Mesendoderm (in vitro differentiated cells): ENCODE measurements around the gene HOXD3.
A peak's percentile ranks its signal among the peaks of the same experiment; 100 is the strongest.

Experiments
- DNase-seq: peaks from one replicate; pipeline ENCODE4 v3.0.0; 2013
- H2AK5ac ChIP-seq: 2 replicates; pipeline ENCODE4 v1.6.1; 2013; ENCODE audit warnings: low read length, inconsistent platforms
- H2BK120ac ChIP-seq: 2 replicates; pipeline ENCODE4 v1.6.1; 2013; ENCODE audit warnings: low read depth, mild to moderate bottlenecking, low read length, moderate library complexity, mixed read lengths
- H2BK15ac ChIP-seq: replicated peaks from 2 replicates; pipeline ENCODE4 v1.6.1; 2013; ENCODE audit warnings: low read depth, mild to moderate bottlenecking, moderate library complexity
- H2BK5ac ChIP-seq: 2 replicates; pipeline ENCODE4 v1.6.1; 2013; ENCODE audit warnings: low read length, inconsistent platforms
- H3K18ac ChIP-seq: 2 replicates; pipeline ENCODE4 v1.6.1; 2013; ENCODE audit warnings: mild to moderate bottlenecking, low read length, mixed read lengths
- H3K23ac ChIP-seq: one replicate; pipeline ENCODE4 v1.6.1; 2013; ENCODE audit warnings: low read length
- H3K27ac ChIP-seq: 2 replicates; pipeline ENCODE4 v1.5.1; 2013; ENCODE audit warnings: low read depth, mild to moderate bottlenecking, inconsistent platforms, low read length, moderate library complexity
- H3K27me3 ChIP-seq: 2 replicates; pipeline ENCODE4 v1.6.1; 2013; ENCODE audit warnings: low read length, control low read depth, mild to moderate bottlenecking, inconsistent platforms; ENCODE audit not compliant: insufficient read depth, poor library complexity
- H3K36me3 ChIP-seq: 2 replicates; pipeline ENCODE4 v1.6.1; 2013; ENCODE audit warnings: low read length, inconsistent platforms; ENCODE audit not compliant: control insufficient read depth, insufficient read depth
- H3K4ac ChIP-seq: one replicate; pipeline ENCODE4 v1.6.1; 2013; ENCODE audit warnings: low read depth, mild to moderate bottlenecking, low read length, moderate library complexity
- H3K4me1 ChIP-seq: 2 replicates; pipeline ENCODE4 v1.6.1; 2013; ENCODE audit warnings: low read depth, low read length, inconsistent platforms; ENCODE audit not compliant: control insufficient read depth
- H3K4me2 ChIP-seq: 2 replicates; pipeline ENCODE4 v1.6.1; 2013; ENCODE audit warnings: low read length
- H3K4me3 ChIP-seq: 2 replicates; pipeline ENCODE4 v1.5.1; 2013; ENCODE audit warnings: mild to moderate bottlenecking, low read length
- H3K56ac ChIP-seq: one replicate; pipeline ENCODE4 v1.6.1; 2013; ENCODE audit warnings: low read length
- H3K79me1 ChIP-seq: 2 replicates; pipeline ENCODE4 v1.6.1; 2013; ENCODE audit warnings: low read length, inconsistent platforms
- H3K79me2 ChIP-seq: 2 replicates; pipeline ENCODE4 v1.6.1; 2013; ENCODE audit warnings: mild to moderate bottlenecking, low read length; ENCODE audit not compliant: control insufficient read depth, insufficient read depth
- H3K9ac ChIP-seq: 2 replicates; pipeline ENCODE4 v1.6.1; 2013; ENCODE audit warnings: low read length, inconsistent platforms
- H4K5ac ChIP-seq: one replicate; pipeline ENCODE4 v1.6.1; 2013; ENCODE audit warnings: low read length
- H4K8ac ChIP-seq: one replicate; pipeline ENCODE4 v1.6.1; 2013; ENCODE audit warnings: low read depth, mild to moderate bottlenecking, control low read depth, low read length, moderate library complexity
- WGBS: extraction: QIAGEN DNeasy Blood & Tissue Kit; methylation state at CpG from one replicate; pipeline ENCODE4 v1.1.7; 2013; ENCODE audit warnings: low lambda C conversion rate, missing lambda C conversion rate; ENCODE audit not compliant: insufficient coverage; ENCODE audit errors: extremely low coverage; 5-methylcytosine and 5-hydroxymethylcytosine counted together

The HOXD3 gene

DNA sequence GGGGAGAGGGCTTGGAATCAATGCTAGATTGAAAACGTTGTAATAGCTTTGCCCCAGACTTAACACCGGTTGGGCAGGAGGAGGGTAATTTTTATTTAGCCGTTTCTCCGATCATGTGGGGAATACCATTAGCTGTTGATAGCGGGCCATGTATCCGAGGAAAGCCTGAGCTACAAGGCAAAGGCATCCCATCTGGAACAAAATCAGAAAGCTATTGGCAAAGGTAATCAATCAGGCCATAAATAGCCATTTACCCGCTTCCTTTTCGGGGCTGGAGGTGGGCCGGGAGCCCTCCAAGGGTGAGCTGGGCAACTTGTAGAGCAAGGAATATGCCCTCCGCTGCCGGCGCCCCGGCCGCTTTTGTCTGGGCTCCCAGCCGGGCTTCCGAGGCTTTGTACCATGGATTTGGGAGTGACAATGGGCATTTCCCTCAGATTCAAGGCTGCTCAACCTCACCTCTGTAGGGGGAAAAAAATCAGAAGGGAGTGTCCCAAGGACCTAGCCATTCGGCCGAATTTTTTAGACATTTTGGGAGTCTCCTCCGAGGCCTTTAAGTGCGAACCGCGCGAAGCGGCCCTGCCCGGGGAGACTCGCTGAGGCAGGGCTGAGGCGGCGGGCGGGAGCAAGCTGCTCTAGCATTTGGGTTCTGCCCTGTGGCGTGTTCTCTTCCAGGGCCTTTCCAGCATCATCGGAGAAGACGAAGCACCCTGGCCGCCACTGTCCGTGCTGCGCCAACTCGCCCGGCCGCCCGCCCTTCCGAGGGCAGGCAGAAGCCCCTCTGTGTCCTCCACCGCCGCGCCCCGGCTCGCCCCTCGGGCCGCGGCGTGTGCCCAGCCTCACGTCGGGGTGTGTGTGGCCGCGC lies 35.7 kb upstream of the HOXD3 start:
- Histone ChIP-seq H3K27me3 (peaks cover 92% of the 10 kb centered on the region), H3K4me3 (no peak overlapping the region), H3K4me1 (no peaks in the 10 kb centered on the region), H3K27ac (no peak overlapping the region), H4K5ac (no peak overlapping the region), H3K79me1 (no peaks in the 10 kb centered on the region), H2BK15ac (no peak overlapping the region), H3K79me2 (no peaks in the 10 kb centered on the region), H2BK120ac (no peak overlapping the region), H3K9ac (no peak overlapping the region), H2BK5ac (no peak overlapping the region), H4K8ac (no peak overlapping the region), H3K23ac (no peak overlapping the region), H3K4me2 (no peak overlapping the region), H3K4ac (no peak overlapping the region), H3K18ac (no peak overlapping the region), H3K36me3 (no peaks in the 10 kb centered on the region), H3K56ac (no peak overlapping the region), H2AK5ac (no peak overlapping the region)
- no CpG with 5 or more reads among the region's 53 CpGs for WGBS
- no peak for DNase-seq

DNA sequence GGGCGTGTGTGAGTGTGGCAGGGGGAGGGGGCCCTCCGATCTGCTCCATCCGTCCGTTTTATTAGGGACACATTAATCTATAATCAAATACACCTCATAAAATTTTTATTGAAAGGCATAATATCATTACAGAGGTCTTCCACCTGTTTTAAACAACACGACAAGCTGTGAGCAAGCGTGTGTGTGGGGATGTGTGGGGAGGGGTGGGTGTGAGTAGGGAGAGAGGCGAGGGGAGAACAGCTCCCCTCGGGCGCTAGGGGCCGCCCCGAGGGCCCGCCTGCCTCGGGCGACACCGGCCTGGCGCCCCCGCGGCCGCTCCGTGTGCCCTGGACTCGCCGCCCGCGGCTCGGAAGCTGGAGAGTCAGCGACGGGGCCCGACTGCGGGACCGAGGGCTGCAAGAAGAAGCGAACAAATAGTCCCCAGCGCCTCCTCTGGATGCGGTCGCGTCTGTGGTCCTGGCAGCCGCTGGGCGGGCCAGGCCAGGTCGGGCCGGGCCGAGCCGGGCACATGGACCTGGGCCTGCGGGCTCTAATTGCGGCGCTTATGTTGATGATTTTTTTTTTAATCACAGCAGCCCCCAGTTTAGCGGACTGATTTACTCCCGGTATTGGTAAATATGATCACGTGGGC lies 34.9 kb upstream of the HOXD3 start:
- H4K5ac ChIP-seq = no peak overlapping the region
- no peaks in the 10 kb centered on the region for H3K36me3 ChIP-seq

DNA sequence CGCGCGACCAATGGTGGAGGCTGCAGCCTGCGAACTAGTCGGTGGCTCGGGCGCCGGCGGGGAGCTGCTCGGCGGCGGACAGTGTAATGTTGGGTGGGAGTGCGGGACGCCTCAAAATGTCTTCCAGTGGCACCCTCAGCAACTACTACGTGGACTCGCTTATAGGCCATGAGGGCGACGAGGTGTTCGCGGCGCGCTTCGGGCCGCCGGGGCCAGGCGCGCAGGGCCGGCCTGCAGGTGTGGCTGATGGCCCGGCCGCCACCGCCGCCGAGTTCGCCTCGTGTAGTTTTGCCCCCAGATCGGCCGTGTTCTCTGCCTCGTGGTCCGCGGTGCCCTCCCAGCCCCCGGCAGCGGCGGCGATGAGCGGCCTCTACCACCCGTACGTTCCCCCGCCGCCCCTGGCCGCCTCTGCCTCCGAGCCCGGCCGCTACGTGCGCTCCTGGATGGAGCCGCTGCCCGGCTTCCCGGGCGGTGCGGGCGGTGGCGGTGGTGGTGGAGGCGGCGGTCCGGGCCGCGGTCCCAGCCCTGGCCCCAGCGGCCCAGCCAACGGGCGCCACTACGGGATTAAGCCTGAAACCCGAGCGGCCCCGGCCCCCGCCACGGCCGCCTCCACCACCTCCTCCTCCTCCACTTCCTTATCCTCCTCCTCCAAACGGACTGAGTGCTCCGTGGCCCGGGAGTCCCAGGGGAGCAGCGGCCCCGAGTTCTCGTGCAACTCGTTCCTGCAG lies 34.3 kb upstream of the HOXD3 start, which contains the start of gene HOXD9:
Gene HOXD9, plus strand, starts transcription at position 37 of the 728 bp plus-strand sequence. Its CDS starts 50 bp downstream, at position 87.
- no peaks in the 10 kb centered on the region for H3K4me1 ChIP-seq
- H3K9ac ChIP-seq = no peak within 1 kb of the TSS
- no peak within 1 kb of the TSS for H3K27ac ChIP-seq
- H3K4me2 ChIP-seq = peak within 1 kb of the TSS; percentile 80
- no peak within 1 kb of the TSS for H2BK15ac ChIP-seq
- H4K8ac ChIP-seq = no peak within 1 kb of the TSS
- no peaks in the 10 kb centered on the region for H3K36me3 ChIP-seq
- H3K27me3 ChIP-seq = peaks cover 82% of the 10 kb centered on the region
- H2BK120ac ChIP-seq = no peak within 1 kb of the TSS
- H3K56ac ChIP-seq = no peak within 1 kb of the TSS
- DNase-seq = no peak
- no peak within 1 kb of the TSS for H3K4ac ChIP-seq
- no peak within 1 kb of the TSS for H3K4me3 ChIP-seq
- H3K79me1 ChIP-seq = no peaks in the 10 kb centered on the region
- no peak within 1 kb of the TSS for H3K18ac ChIP-seq
- H2BK5ac ChIP-seq = no peak within 1 kb of the TSS
- WGBS = no CpG with 5 or more reads among the region's 84 CpGs
- no peak within 1 kb of the TSS for H3K23ac ChIP-seq
- no peak within 1 kb of the TSS for H4K5ac ChIP-seq
- no peaks in the 10 kb centered on the region for H3K79me2 ChIP-seq
- no peak within 1 kb of the TSS for H2AK5ac ChIP-seq

More for the DNA sequence above, 34.9 kb upstream of the HOXD3 start:
- H3K9ac ChIP-seq = no peak overlapping the region
- no peak overlapping the region for H3K4ac ChIP-seq
- H3K4me1 ChIP-seq = no peaks in the 10 kb centered on the region
- peak; percentile 73 for DNase-seq
- H2BK5ac ChIP-seq = no peak overlapping the region
- H3K23ac ChIP-seq = no peak overlapping the region
- H3K4me3 ChIP-seq = no peak overlapping the region
- no peaks in the 10 kb centered on the region for H3K79me1 ChIP-seq
- H4K8ac ChIP-seq = no peak overlapping the region
- no peak overlapping the region for H3K56ac ChIP-seq
- no CpG with 5 or more reads among the region's 47 CpGs for WGBS
- no peaks in the 10 kb centered on the region for H3K79me2 ChIP-seq
- H3K4me2 ChIP-seq = peak overlapping the region; percentile 80
- no peak overlapping the region for H2BK120ac ChIP-seq
- no peak overlapping the region for H2BK15ac ChIP-seq
- H3K27ac ChIP-seq = no peak overlapping the region
- no peak overlapping the region for H2AK5ac ChIP-seq
- H3K18ac ChIP-seq = no peak overlapping the region
- peaks cover 87% of the 10 kb centered on the region for H3K27me3 ChIP-seq

DNA sequence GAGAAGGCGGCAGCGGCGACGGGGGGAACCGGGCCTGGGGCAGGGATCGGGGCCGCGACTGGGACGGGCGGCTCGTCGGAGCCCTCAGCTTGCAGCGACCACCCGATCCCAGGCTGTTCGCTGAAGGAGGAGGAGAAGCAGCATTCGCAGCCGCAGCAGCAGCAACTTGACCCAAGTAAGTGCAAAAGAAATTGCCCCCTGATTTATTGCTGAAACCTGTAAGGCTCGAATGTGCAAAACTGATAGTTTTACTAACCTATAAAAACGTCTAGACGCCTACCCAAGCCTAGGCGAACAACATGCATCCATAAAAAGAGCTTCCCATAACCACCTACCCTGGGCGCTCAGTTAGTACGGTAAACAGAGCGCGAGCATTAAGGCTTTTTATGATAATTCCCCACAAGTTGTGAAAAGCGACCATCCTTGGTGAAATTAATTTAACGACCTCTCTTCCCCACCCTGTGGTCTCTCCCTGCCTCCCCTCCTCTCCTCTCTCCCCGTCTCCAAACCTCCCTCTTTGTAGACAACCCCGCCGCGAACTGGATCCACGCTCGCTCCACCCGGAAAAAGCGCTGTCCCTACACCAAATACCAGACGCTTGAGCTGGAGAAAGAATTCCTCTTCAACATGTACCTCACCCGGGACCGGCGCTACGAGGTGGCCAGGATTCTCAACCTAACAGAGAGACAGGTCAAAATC lies 33.5 kb upstream of the HOXD3 start:
- Histone ChIP-seq H3K9ac (no peak overlapping the region), H3K79me2 (no peaks in the 10 kb centered on the region), H3K36me3 (no peaks in the 10 kb centered on the region), H3K4me1 (no peaks in the 10 kb centered on the region), H3K4me2 (no peak overlapping the region), H3K23ac (no peak overlapping the region), H2BK15ac (no peak overlapping the region), H2AK5ac (no peak overlapping the region), H4K8ac (no peak overlapping the region), H3K27ac (no peak overlapping the region), H3K79me1 (no peaks in the 10 kb centered on the region), H3K4me3 (no peak overlapping the region), H2BK5ac (no peak overlapping the region), H2BK120ac (no peak overlapping the region), H3K56ac (no peak overlapping the region), H4K5ac (no peak overlapping the region), H3K4ac (no peak overlapping the region), H3K18ac (no peak overlapping the region), H3K27me3 (peaks cover 82% of the 10 kb centered on the region)
- DNase-seq = no peak
- WGBS = no CpG with 5 or more reads among the region's 40 CpGs

DNA sequence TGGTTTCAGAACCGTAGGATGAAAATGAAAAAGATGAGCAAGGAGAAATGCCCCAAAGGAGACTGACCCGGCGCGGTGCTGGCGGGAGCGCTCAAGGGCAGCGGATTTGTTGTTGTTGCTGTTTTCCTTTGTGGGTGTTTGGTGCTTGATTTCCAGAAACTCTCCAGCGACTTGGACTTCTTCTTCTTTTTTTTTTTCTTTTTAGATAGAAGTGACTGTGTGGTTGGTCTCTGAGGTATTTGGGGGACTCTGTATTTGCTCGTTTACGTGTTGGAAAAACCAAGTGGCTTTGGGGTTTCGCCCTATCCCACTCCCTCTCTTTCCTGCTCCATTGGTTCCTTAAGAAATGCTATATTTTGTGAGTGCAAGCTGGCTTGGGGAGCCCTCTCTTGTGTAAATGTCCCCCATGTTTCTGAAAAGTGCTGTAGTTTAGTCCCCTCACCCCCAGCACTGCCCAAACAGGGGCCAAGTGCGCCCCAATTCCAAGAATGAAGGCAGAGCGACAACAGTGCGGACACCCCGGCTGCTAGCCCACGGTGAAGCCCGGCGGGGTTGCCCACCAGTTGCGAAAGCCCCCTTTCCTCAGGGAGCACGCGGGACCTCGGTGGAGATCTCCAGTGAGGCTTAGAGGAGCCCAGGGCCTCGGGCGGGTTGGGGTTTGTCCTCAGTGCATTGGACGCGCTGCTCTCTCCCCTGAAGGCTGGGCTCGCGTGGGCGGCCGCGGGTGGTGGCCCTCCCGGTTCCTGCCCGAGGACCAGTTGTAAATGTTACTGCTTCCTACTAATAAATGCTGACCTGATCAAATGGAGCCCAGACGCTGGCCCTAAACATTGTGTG lies 32.8 kb upstream of the HOXD3 start:
- no peak overlapping the region for H2AK5ac ChIP-seq

More for the DNA sequence above, 32.8 kb upstream of the HOXD3 start:
- Histone ChIP-seq H3K79me2 (no peaks in the 10 kb centered on the region), H3K4ac (no peak overlapping the region), H4K8ac (no peak overlapping the region), H2BK15ac (no peak overlapping the region), H3K18ac (no peak overlapping the region), H3K4me3 (no peak overlapping the region), H3K36me3 (no peaks in the 10 kb centered on the region), H3K27me3 (peaks cover 86% of the 10 kb centered on the region), H4K5ac (no peak overlapping the region), H2BK120ac (no peak overlapping the region), H3K27ac (no peak overlapping the region), H3K4me1 (no peaks in the 10 kb centered on the region), H3K23ac (no peak overlapping the region), H3K79me1 (no peaks in the 10 kb centered on the region), H3K56ac (no peak overlapping the region), H2BK5ac (no peak overlapping the region), H3K9ac (no peak overlapping the region), H3K4me2 (no peak overlapping the region)
- DNase-seq = no peak
- no CpG with 5 or more reads among the region's 34 CpGs for WGBS
